Measurements from ENCODE around the gene BAX.
A peak's percentile ranks its signal among the peaks of the same experiment; 100 is the strongest.

Gene BAX

GRCh38 chr19:48933382-48933932 is 21.2 kb upstream of the BAX start, which contains the start of gene DHDH:
Gene DHDH, plus strand, starts transcription at chr19:48933699. Its CDS starts 23 bp downstream, at chr19:48933722.
- DNase-seq = peak; percentile 92

DNA sequence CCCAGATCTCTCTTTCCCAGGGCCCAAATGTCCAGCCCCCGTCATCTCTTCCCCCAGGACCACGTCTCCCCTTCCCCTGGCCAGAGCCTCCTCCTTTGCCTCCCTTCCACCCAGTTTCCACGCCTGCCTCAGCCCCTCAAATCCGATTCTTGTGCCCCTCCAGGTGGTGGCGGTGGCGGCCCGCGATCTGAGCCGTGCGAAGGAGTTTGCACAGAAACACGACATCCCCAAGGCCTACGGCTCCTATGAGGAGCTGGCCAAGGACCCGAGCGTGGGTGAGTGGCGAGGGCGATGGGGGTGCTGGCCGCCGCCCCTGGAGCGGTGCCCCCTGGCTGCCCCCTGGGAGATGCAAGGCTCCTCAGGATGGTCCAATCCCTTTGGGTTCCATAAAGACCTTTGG is 19.8 kb upstream of the BAX start:
- DNase-seq = no peak

- DNase-seq = no peak
Observed at GRCh38 chr19:48935864-48936263, 18.8 kb upstream of the BAX start.

GRCh38 chr19:48938256-48938655 is 16.4 kb upstream of the BAX start:
- DNase-seq = no peak

GRCh38 chr19:48940902-48941301 is 13.8 kb upstream of the BAX start:
- DNase-seq = no peak

GRCh38 chr19:48943081-48943480 is 11.6 kb upstream of the BAX start:
- no peak for DNase-seq

DNA sequence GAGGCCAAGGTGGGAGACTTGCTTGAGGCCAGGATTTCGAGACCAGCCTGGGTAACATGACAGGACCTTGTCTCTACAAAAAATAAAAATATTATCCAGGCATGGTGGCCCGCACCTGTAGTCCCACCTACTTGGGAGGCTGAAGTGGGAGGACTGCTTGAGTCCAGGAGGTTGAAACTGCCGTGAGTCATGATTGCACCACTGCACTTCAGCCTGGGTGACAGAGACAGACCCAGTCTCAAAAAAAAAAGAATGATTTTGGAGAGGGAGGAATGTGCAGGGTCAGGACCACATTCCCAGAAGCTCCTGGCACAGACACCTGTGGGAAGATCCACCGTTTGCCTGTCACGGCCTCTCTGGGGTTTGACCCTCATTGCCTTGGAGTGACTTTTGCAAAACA is 9.3 kb upstream of the BAX start:
- no peak for DNase-seq

DNA sequence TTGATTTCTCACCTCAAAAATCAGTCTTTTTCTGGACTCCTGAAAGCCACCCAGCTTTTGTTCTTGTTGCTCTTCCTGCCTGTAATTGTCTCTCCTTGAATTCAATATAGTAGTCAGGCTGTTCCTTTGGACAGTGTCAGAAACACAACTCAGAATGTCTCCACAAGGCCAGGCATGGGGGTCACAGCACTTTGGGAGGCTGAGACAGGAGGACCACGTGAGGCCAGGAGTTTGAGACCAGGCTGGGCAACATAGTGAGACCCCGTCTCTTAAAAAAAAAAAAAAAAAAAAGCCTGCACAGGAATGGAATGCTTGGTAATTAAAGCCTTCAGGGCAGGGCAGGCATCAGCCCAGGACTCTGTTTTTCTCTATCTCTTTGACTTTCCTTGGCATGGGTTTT is 8.9 kb upstream of the BAX start:
- no peak for DNase-seq

GRCh38 chr19:48946463-48947257 is 8.0 kb upstream of the BAX start:
- DNase-seq = no peak

DNA sequence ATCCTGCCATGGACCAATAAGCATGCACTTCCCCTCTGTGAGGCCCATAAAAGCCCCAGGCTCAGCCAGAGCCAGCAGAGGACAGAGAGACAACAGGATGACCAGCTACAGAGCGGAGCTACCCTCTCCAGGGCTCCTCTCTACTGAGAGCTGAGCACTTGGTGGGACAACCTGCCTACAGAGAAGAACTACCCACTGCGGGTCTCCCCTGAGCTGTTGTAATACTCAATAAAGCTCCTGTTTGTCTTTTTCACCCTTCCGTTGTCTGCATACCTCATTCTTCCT is 7.5 kb upstream of the BAX start:
- DNase-seq = no peak

GRCh38 chr19:48950159-48950558 is 4.5 kb upstream of the BAX start:
- DNase-seq = no peak

DNA sequence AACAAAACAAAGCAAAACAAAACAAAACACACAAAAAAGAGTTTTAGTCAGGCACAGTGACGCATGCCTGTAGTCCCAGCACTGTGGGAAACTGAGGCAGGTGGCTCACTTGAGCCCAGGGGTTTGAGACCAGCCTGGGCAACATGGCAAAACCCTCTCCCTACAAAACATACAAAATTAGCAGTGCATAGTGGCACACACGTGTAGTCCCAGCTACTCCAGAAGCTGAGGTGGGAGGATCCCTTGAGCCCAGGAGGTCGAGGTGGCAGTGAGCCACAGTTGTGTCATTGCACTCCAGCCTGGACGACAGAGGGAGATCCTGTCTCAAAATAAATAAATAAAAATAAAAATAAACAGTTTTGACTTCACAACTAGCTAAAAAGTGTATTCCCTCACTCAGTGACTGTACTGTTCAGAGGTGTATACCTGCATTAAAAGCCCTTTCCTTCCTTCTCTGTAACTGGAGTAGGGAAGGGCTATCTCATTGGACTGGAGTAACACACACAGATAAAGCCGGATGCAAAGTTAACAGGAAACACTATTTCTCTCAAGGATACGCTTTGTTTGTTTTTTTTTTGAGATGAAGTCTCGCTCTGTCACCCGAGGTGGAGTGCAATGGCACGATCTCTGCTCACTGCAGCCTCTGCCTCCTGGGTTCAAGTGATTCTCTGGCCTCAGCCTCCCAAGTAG is 3.7 kb upstream of the BAX start:
- DNase-seq = no peak

GRCh38 chr19:48953141-48953540 is 1.5 kb upstream of the BAX start:
- no peak for DNase-seq

GRCh38 chr19:48953990-48954594 is 583 bp upstream of the BAX start:
- no peak for DNase-seq

- DNase-seq = no peak
Observed at GRCh38 chr19:48955308-48955958, 758 bp downstream of the BAX start.

DNA sequence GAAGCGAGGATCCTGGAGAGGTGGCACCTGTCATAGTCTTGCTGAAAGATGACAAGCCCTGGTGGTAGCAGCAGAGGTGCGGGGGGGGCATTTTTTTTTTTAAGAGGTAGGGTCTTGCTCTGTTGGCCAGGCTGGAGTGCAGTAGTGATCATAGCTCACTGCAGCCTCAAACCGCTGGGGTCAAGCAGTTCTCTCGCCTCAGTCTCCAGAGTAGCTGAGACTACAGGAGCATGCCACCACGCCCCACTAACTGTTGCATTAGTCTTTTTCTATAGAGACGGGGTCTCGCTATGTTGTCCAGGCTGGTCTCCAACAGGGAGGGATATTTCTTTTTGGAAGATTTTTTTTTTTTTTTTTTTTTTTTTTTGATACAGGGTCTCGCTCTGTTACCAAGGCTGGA is 3.3 kb downstream of the BAX start:
- DNase-seq = no peak

DNA sequence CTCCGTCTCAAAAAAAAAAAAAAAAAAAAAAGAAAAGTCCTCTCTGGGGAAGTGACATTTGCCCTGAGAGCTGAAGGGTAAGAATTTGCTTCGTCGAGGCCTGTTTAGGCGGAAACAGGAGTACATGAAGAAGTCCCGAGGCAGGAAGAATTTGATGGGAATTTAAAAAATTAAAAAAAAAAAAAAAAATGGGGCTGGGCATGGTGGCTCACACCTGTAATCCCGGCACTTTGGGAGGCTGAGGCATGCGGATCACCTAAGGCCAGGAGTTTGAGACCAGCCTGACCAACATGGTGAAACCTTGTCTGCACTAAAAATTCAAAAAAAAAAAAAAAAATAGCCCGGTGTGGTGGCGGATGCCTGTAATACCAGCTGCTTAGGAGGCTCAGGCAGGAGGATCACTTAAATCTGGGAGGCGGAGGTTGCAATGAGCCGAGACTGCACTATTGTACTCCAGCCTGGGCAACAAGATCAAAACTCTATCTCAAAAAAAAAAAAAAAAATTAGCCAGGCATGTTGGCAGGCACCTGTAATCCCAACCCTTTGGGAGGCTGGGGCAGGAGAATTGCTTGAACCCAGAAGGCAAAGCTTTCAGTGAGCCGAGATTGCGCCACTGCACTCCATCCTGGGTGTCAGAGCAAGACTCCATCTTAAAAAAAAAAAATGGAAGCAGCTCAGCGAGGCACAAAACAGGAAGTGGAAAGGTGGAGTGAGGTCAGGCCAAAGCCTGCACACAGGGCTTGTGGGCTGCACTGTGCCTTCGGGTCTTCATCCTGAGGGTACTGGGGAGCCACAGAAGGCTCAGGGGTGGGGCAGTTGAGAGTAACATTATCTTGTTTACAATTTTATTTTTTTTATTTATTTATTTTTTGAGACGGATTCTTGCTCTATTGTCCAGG is 4.9 kb downstream of the BAX start:
- no peak for DNase-seq

- DNase-seq = no peak
Observed at GRCh38 chr19:48961051-48961649, 6.5 kb downstream of the BAX start.

DNA sequence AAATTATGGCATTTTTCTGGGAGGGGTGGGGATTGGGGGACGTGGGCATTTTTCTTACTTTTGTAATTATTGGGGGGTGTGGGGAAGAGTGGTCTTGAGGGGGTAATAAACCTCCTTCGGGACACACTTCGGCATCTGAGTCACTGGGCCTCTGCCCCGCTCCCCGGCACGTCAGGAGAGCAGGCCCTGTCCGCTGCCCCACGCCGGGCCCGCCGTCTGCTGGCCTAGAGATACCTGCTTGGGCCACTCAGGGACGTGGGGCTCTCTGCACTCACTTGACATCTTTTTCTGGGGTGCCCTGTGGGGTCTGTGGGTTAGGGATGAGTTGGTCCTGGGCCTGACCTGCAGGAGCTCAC is 7.0 kb downstream of the BAX start:
- no peak for DNase-seq

DNA sequence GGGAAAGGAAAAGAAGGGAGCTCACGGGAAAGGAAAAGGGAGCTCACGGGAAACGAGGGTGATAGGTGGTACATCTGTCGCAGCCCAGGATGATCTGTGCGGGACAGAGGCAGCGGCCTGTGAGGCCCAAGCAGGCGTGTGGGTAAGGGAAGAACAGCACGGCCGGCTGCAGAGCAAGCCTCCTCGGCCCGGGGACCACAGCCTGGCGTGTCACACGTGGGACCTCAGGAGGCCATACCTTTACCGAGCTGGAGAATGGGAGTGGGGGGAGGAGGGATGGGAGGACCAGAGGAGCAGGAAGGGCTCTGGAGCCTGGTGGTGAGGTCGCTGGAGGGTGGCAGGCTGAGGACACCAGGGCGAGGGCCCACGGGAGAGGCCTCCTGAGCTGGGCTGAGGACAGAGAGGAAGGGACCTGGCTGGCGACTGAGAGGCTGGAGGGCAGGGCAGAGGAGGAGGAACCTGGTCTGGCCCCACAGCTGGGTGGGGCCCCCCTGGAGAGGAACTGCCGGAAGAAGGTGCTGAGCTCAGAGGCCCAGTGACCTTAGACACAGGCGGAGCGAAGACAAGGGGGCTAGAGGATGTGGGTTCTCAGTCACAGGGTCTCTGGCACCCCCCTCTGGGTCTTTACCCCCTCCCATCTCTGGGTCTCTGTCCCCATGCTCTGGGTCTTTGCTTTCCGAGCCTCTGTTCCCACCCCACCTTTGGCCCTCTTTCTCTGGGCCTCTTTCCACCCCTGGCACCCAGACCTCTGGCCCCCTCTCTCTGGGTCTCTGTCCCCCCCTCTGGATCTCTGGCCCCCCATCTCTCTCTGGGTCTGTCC is 7.6 kb downstream of the BAX start:
- no peak for DNase-seq

- no peak for DNase-seq
Observed at GRCh38 chr19:48962849-48963165, 8.1 kb downstream of the BAX start.

Data from NCI-H345 (cell line).